GM12864 (cell line): Measurements from ENCODE around the gene DAO.
"Not testable (repeated sequence)": the region's sequence is repeated elsewhere in the genome, so short reads cannot be mapped to it uniquely, and the experiment has no call there.

Source experiments
- DNase-seq: peaks from one replicate; pipeline ENCODE4 v3.0.0-alpha.2; 2011; ENCODE audit warnings: low read depth
- H3K4me3 ChIP-seq: 2 replicates; pipeline ENCODE4 v1.5.1; 2011; ENCODE audit warnings: mild to moderate bottlenecking, low read depth, low read length, control low read depth
- CTCF ChIP-seq: IDR thresholded peaks from 2 replicates; pipeline ENCODE4 v1.5.1; 2011; ENCODE audit warnings: low read depth, mild to moderate bottlenecking, moderate library complexity, low read length, control low read depth, inconsistent platforms; ENCODE audit errors: missing control alignments

Gene DAO

GRCh38 chr12:108860443-108860842 lies 19.4 kb upstream of the DAO start:
- no peak for DNase-seq
- no peak for TF ChIP-seq CTCF
- H3K4me3 ChIP-seq, result no peak overlapping the region

- DNase-seq, result no peak
- no peak overlapping the region for H3K4me3 ChIP-seq
- TF ChIP-seq CTCF, result no peak
Measured at GRCh38 chr12:108861878-108862587, 17.9 kb upstream of the DAO start.

GRCh38 chr12:108862588-108862959 lies 17.3 kb upstream of the DAO start:
- no peak for DNase-seq
- no peak for TF ChIP-seq CTCF
- no peak overlapping the region for H3K4me3 ChIP-seq

GRCh38 chr12:108865169-108865568 lies 14.7 kb upstream of the DAO start:
- no peak for DNase-seq
- TF ChIP-seq CTCF, result no peak
- H3K4me3 ChIP-seq, result no peak overlapping the region

- DNase-seq, H3K4me3 ChIP-seq: not testable (repeated sequence)
Measured at GRCh38 chr12:108866083-108866482, 13.8 kb upstream of the DAO start.

GRCh38 chr12:108868781-108869180 lies 11.1 kb upstream of the DAO start:
- H3K4me3 ChIP-seq, result no peak overlapping the region
- no peak for TF ChIP-seq CTCF
- DNase-seq, result no peak

GRCh38 chr12:108875280-108875679 lies 4.6 kb upstream of the DAO start:
- H3K4me3 ChIP-seq, result no peak overlapping the region
- no peak for DNase-seq
- TF ChIP-seq CTCF, result no peak
